ENCODE results near the gene OPRD1. TPM values are rescaled to one million over a fixed set of nuclear protein-coding genes. Genes with fewer than 3 reads are reported as not detected.
"Not testable (repeated sequence)": the region's sequence is repeated elsewhere in the genome, so short reads cannot be mapped to it uniquely, and the experiment has no call there.

The OPRD1 gene
- total and polyA plus RNA-seq, 8 donors: 0.03 to 0.37 TPM; not detected in 6

DNA sequence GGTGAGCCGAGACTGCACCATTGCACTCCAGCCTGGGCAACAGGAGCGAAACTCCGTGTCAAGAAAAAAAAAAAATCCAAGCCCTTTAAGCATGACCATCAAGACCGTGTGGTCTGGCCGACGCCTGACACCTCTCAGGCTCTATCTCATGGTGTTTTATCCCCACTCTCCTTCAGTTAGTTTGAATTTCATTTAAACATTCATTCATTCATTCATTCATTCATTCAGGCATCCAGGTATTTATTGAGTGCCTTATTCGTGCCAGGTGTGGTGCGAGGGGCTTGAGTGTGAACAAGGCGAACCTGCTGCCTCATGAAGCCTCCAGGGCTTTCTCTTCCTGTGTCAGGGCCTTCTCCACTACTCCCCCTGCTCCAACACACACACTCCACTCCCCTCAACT, 22.6 kb upstream of the OPRD1 start:
- H3K4me1 ChIP-seq: peaks cover 0 to 10% (median 4%) of the 10 kb centered on the region in 4 donors
- H3K27ac ChIP-seq: no peak overlapping the region
- WGBS, 5 donors: 93 to 97% (median 94%) methylated on average over 9 of the region's 9 CpGs
- TF ChIP-seq, protein P1, sequence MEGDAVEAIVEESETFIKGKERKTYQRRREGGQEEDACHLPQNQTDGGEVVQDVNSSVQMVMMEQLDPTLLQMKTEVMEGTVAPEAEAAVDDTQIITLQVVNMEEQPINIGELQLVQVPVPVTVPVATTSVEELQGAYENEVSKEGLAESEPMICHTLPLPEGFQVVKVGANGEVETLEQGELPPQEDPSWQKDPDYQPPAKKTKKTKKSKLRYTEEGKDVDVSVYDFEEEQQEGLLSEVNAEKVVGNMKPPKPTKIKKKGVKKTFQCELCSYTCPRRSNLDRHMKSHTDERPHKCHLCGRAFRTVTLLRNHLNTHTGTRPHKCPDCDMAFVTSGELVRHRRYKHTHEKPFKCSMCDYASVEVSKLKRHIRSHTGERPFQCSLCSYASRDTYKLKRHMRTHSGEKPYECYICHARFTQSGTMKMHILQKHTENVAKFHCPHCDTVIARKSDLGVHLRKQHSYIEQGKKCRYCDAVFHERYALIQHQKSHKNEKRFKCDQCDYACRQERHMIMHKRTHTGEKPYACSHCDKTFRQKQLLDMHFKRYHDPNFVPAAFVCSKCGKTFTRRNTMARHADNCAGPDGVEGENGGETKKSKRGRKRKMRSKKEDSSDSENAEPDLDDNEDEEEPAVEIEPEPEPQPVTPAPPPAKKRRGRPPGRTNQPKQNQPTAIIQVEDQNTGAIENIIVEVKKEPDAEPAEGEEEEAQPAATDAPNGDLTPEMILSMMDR (IDR thresholded peaks at IDR 0.05): no peak
- TF ChIP-seq POLR2AphosphoS5 (IDR thresholded peaks at IDR 0.05) (no peak), POLR2A (IDR thresholded peaks at IDR 0.05) (no peak), EP300 (IDR thresholded peaks at IDR 0.05) (no peak)
- intact Hi-C loops (cut with DNase I; ENCODE audit: low total_unique reads): no loop called here
- H3K36me3 ChIP-seq: no peaks in the 10 kb centered on the region
- no peaks in the 10 kb centered on the region for H3K27me3 ChIP-seq
- DNase-seq: no peak
- no peaks in the 10 kb centered on the region for H3K9me3 ChIP-seq
- H3K4me3 ChIP-seq: no peak overlapping the region

DNA sequence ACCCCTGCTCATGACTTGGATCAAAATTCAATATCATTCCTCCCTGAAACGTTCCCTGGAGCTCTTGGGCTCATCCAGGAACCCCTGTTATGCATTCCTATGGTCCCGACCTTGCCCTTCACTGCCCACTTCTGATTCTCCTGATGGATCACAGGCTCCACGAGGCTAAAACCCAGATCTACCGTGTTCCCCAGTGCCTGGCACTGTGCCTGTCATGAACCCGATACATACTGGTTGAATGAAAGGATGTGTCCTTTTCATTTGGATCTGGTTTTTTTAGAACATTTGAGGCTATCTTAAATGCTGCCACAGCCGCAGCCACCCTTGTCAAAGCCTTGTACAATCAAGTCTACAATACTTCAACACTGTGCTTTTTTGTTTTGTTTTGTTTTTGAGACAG, 22.2 kb upstream of the OPRD1 start:
- H3K27me3 ChIP-seq: peaks cover 0 to under 1% (median 0%) of the 10 kb centered on the region in 3 donors
- peaks cover 0 to 10% (median 4%) of the 10 kb centered on the region in 4 donors for H3K4me1 ChIP-seq
- H3K36me3 ChIP-seq: no peaks in the 10 kb centered on the region
- DNase-seq: no peak
- no peak overlapping the region for H3K27ac ChIP-seq
- no peak overlapping the region for H3K4me3 ChIP-seq
- no peaks in the 10 kb centered on the region for H3K9me3 ChIP-seq
- WGBS, 5 donors: 72 to 83% (median 82%) methylated on average over 6 of the region's 6 CpGs
- intact Hi-C loops (cut with DNase I; ENCODE audit: low total_unique reads): no loop called here
- no peak for TF ChIP-seq EP300 (IDR thresholded peaks at IDR 0.05)
- TF ChIP-seq POLR2AphosphoS5 (IDR thresholded peaks at IDR 0.05): no peak
- TF ChIP-seq, protein P1 (IDR thresholded peaks at IDR 0.05): no peak
- no peak for TF ChIP-seq POLR2A (IDR thresholded peaks at IDR 0.05)

DNA sequence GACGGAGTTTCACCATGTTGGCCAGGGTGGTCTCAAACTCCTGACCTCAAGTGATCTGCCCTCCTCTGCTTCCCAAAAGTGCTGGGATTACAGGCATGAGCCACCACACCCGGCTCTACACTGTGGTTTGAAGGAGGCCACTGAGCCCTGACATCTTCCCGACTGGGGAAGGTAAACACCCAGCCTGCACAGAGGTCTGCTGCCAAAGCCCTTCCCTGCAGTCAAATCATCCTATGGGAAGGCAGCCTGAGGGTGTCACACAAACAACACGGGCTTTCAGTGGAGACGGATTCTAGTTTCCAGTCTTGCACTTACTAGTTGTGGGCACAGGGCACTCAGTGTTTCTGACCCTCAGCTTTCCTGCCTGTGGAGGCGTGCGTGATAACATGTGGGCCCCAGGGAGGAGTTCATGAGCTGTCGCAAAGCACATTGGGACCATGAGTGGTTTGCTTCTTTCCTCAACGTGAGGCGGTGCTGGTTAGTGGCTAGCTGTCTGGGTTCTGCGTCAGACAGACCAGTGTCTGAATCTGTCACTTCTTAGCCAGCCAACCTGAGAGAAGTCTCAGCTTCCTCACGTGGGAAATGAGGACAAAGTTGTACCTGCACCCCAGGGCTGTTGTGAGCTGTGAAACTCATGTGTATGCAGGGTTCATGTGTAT, 21.5 kb upstream of the OPRD1 start:
- 37 to 55% (median 45%) methylated on average over 10 to 12 of the region's 12 CpGs for WGBS, 5 donors
- H3K4me3 ChIP-seq: no peak overlapping the region
- intact Hi-C loops (cut with DNase I; ENCODE audit: low total_unique reads): no loop called here

DNA sequence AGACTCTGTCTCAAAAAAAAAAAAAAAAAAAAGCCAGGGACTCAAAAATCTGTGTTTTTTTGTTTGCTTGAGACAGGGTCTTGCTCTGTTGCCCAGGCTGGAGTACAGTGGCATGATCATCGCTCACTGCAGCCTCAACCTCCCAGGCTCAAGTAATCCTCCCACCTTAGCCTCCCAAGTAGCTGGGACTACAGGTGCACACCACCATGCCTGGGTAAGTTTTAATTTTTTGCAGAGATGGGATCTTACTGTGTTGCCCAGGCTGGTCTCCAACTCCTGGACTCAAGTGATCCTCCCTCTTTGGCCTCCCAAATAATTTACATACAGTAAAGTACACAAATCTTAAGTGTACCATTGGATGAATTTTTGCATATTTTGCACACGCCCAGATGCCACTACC, 20.0 kb upstream of the OPRD1 start:
- H3K4me3 ChIP-seq; H3K36me3 ChIP-seq; DNase-seq; intact Hi-C loops (cut with DNase I; ENCODE audit: low total_unique reads); H3K4me1 ChIP-seq; H3K27ac ChIP-seq; H3K9me3 ChIP-seq: not testable (repeated sequence)
- WGBS, 5 donors: 88 to 98% (median 93%) methylated on average over 2 of the region's 2 CpGs
- H3K27me3 ChIP-seq: peaks cover 0 to 14% (median 0%) of the 10 kb centered on the region in 3 donors

More for the DNA sequence above, 21.5 kb upstream of the OPRD1 start:
- Histone ChIP-seq H3K4me1 (peaks cover 0 to 3% (median under 1%) of the 10 kb centered on the region in 4 donors), H3K27ac (no peak overlapping the region), H3K36me3 (no peaks in the 10 kb centered on the region), H3K9me3 (no peaks in the 10 kb centered on the region), H3K27me3 (peaks cover 0 to 5% (median 0%) of the 10 kb centered on the region in 3 donors)
- peak in 1 of 2 donors; percentile 31 for DNase-seq
- TF ChIP-seq, protein P1 (IDR thresholded peaks at IDR 0.05): no peak
- no peak for TF ChIP-seq POLR2A (IDR thresholded peaks at IDR 0.05)
- TF ChIP-seq EP300 (IDR thresholded peaks at IDR 0.05): no peak
- TF ChIP-seq POLR2AphosphoS5 (IDR thresholded peaks at IDR 0.05): no peak

DNA sequence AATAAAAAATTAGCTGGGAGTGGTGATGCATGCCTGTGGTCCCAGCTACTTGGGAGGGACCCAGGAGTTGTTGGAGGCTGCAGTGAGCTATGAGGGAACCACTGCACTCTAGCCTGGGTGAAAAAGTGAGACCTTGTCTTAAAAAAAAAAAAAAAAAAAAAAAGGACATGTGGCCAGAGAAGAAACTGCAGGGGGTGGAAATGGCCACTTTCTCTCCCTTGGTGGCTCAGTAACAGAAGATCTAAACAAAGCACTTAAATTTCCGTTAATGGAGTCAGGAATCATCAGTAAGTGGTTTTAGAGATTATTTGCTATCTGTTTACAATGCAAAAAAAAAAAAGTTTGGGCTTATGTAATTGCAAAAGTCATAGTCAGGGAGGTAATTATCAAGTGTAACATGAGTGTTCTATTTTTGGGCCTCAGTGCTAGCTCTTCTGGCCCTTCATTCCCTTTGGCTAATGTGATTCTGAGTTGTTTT, 19.3 kb upstream of the OPRD1 start:
- Histone ChIP-seq H3K27ac (no peak overlapping the region), H3K36me3 (no peaks in the 10 kb centered on the region), H3K4me1 (no peaks in the 10 kb centered on the region), H3K27me3 (peaks cover 0 to 14% (median 0%) of the 10 kb centered on the region in 3 donors), H3K4me3 (no peak overlapping the region), H3K9me3 (no peaks in the 10 kb centered on the region)
- no peak for DNase-seq
- 59 to 73% (median 67%) methylated on average over 1 of the region's 1 CpG for WGBS, 5 donors
- TF ChIP-seq POLR2AphosphoS5 (IDR thresholded peaks at IDR 0.05) (no peak), EP300 (IDR thresholded peaks at IDR 0.05) (no peak)
- TF ChIP-seq, protein P1 (IDR thresholded peaks at IDR 0.05): peak in 1 of 7 experiments; percentile 9
- intact Hi-C loops (cut with DNase I; ENCODE audit: low total_unique reads): no loop called here

DNA sequence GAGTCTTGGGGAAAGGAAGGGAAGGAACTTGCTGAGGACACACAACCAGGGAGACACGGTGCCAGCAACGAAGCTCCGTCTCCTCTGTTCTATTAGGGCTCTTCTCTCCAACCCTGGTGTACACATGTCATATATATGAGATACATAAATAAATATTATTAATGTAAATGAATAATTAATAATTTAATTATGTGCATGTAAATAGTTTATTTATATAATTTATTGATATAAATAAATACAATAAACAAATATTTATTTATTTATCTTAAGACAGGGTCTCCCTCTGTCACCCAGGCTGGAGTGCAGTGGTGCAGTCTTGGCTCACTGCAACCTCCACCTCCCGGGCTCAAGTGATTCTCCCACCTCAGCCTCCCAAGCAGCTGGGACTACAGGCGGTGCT, 17.4 kb upstream of the OPRD1 start:
- H3K4me3 ChIP-seq; intact Hi-C loops (cut with DNase I; ENCODE audit: low total_unique reads); DNase-seq; H3K27ac ChIP-seq; H3K9me3 ChIP-seq; H3K36me3 ChIP-seq; H3K4me1 ChIP-seq: not testable (repeated sequence)
- peaks cover 0 to 16% (median 0%) of the 10 kb centered on the region in 3 donors for H3K27me3 ChIP-seq
- 88 to 95% (median 94%) methylated on average over 5 of the region's 5 CpGs for WGBS, 5 donors

All from stomach (tissue), 9 donors.